ENCODE measurements around the gene REXO1. TPM values are rescaled to one million over a fixed set of nuclear protein-coding genes. Genes with fewer than 3 reads are reported as not detected.

The REXO1 gene
- total and polyA plus RNA-seq, 9 of the 15 experiments (the other 6 are each of a cell fraction or from before 2014, with no cell fraction given): 0.04 to 63.3 (median 15.8) TPM

- TF ChIP-seq RCOR1 (IDR thresholded peaks at IDR 0.05; ENCODE audit: borderline replicate concordance in 1 of 2, low read depth in 2 of 2, low read length in 2 of 2) (peak in 1 of 2 experiments; percentile 39; a peak in 1 of 4 replicates), KAT7 (CRISPR knock-in tag; IDR thresholded peaks at IDR 0.05; ENCODE audit: borderline replicate concordance) (peak; percentile 47; the same call in 1 of the 2 replicates), RFX5 (IDR thresholded peaks at IDR 0.05; ENCODE audit: low read depth, low read length) (no peak), CCNT2 (IDR thresholded peaks at IDR 0.05; ENCODE audit: borderline replicate concordance, extremely low read depth, insufficient read length, low read depth, low read length) (peak; percentile 76), ILK (tag; IDR thresholded peaks at IDR 0.05; ENCODE audit: borderline replicate concordance, low read depth) (no peak), TAF1 (IDR thresholded peaks at IDR 0.05; ENCODE audit: control insufficient read depth, extremely low read depth, insufficient read depth, low read length, severe bottlenecking) (peak; percentile 25), MIER1 (IDR thresholded peaks at IDR 0.05; ENCODE audit: low read depth) (no peak), ZNF75A (CRISPR knock-in tag; IDR thresholded peaks at IDR 0.05) (no peak), POLR2G (IDR thresholded peaks at IDR 0.05; ENCODE audit: low read depth, low read length) (peak; percentile 65; the same call in 1 of the 2 replicates), NRF1 (conservative IDR thresholded peaks at IDR 0.05 in 1 of 2, IDR thresholded peaks at IDR 0.05 in 1 of 2) (peak; percentile 60 to 66; a peak in 3 of 4 replicates), ZBED1 (IDR thresholded peaks at IDR 0.05) (0 out of 2 replicates have a peak, but pooled peaks have one; percentile 55), PHF21A (IDR thresholded peaks at IDR 0.05; ENCODE audit: borderline replicate concordance, low read depth) (peak; percentile 64; the same call in 1 of the 2 replicates), ZBTB11 (CRISPR knock-in tag; IDR thresholded peaks at IDR 0.05) (0 out of 6 replicates have a peak, but pooled peaks of 1 of the 3 experiments have one; percentile 42), STAT5B (CRISPR knock-in tag; IDR thresholded peaks at IDR 0.05) (no peak)
- TF ChIP-seq, protein P1, sequence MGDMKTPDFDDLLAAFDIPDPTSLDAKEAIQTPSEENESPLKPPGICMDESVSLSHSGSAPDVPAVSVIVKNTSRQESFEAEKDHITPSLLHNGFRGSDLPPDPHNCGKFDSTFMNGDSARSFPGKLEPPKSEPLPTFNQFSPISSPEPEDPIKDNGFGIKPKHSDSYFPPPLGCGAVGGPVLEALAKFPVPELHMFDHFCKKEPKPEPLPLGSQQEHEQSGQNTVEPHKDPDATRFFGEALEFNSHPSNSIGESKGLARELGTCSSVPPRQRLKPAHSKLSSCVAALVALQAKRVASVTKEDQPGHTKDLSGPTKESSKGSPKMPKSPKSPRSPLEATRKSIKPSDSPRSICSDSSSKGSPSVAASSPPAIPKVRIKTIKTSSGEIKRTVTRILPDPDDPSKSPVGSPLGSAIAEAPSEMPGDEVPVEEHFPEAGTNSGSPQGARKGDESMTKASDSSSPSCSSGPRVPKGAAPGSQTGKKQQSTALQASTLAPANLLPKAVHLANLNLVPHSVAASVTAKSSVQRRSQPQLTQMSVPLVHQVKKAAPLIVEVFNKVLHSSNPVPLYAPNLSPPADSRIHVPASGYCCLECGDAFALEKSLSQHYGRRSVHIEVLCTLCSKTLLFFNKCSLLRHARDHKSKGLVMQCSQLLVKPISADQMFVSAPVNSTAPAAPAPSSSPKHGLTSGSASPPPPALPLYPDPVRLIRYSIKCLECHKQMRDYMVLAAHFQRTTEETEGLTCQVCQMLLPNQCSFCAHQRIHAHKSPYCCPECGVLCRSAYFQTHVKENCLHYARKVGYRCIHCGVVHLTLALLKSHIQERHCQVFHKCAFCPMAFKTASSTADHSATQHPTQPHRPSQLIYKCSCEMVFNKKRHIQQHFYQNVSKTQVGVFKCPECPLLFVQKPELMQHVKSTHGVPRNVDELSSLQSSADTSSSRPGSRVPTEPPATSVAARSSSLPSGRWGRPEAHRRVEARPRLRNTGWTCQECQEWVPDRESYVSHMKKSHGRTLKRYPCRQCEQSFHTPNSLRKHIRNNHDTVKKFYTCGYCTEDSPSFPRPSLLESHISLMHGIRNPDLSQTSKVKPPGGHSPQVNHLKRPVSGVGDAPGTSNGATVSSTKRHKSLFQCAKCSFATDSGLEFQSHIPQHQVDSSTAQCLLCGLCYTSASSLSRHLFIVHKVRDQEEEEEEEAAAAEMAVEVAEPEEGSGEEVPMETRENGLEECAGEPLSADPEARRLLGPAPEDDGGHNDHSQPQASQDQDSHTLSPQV (IDR thresholded peaks at IDR 0.05): peak; percentile 81
- TF ChIP-seq, protein P2, sequence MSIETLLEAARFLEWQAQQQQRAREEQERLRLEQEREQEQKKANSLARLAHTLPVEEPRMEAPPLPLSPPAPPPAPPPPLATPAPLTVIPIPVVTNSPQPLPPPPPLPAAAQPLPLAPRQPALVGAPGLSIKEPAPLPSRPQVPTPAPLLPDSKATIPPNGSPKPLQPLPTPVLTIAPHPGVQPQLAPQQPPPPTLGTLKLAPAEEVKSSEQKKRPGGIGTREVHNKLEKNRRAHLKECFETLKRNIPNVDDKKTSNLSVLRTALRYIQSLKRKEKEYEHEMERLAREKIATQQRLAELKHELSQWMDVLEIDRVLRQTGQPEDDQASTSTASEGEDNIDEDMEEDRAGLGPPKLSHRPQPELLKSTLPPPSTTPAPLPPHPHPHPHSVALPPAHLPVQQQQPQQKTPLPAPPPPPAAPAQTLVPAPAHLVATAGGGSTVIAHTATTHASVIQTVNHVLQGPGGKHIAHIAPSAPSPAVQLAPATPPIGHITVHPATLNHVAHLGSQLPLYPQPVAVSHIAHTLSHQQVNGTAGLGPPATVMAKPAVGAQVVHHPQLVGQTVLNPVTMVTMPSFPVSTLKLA (conservative IDR thresholded peaks at IDR 0.05): peak; percentile 71 to 72
These were observed 5.2 kb upstream of the REXO1 start (continued) for GRCh38 chr19:1853295-1854038.

Data from K562 (cell line).